GM12891 (cell line): ENCODE data around the gene WWP2.

Experiments
- PAX5 ChIP-seq: IDR thresholded peaks from 2 replicates; pipeline ENCODE4 v1.6.1; 2011; ENCODE audit warnings: low read length, moderate library complexity, mild to moderate bottlenecking; ENCODE audit not compliant: insufficient read depth, severe bottlenecking
- POLR2A ChIP-seq: IDR thresholded peaks from 2 replicates; pipeline ENCODE4 v1.6.1; 2011; ENCODE audit warnings: low read depth, low read length, control low read depth
- POLR2AphosphoS5 ChIP-seq: IDR thresholded peaks from 2 replicates; pipeline ENCODE4 v1.6.1; 2011; ENCODE audit warnings: low read depth, low read length, control low read depth
- POU2F2 ChIP-seq: IDR thresholded peaks from 2 replicates; pipeline ENCODE4 v1.6.1; 2011; ENCODE audit warnings: low read depth, mild to moderate bottlenecking, control low read depth, low read length, moderate library complexity
- SPI1 ChIP-seq: IDR thresholded peaks from 2 replicates; pipeline ENCODE4 v1.6.1; 2011; ENCODE audit warnings: low read depth, low read length, control low read depth
- TAF1 ChIP-seq: IDR thresholded peaks from 2 replicates; pipeline ENCODE4 v1.6.1; 2011; ENCODE audit warnings: low read depth, low read length, control low read depth

GRCh38 chr16:69724414-69724873, 37.7 kb upstream of the WWP2 start:
- no peak for TF ChIP-seq POLR2A
- TF ChIP-seq TAF1, result no peak
- TF ChIP-seq POLR2AphosphoS5, result no peak
- TF ChIP-seq PAX5, result no peak
- TF ChIP-seq SPI1, result no peak
- no peak for TF ChIP-seq POU2F2
